ENCODE data around the gene FICD. TPM values are rescaled to one million over a fixed set of nuclear protein-coding genes. Genes with fewer than 3 reads are reported as not detected.

The FICD gene
- total and polyA plus RNA-seq, 9 of the 15 experiments (the other 6 are each of a cell fraction or from before 2014, with no cell fraction given) = 0.88 to 4.5 (median 1.9) TPM

- TF ChIP-seq CREB3 (tag; conservative IDR thresholded peaks at IDR 0.05; ENCODE audit: low read depth) (no peak), IRF2 (CRISPR knock-in tag; IDR thresholded peaks at IDR 0.05) (no peak), ZNF589 (CRISPR knock-in tag; IDR thresholded peaks at IDR 0.05; ENCODE audit: low read depth) (no peak), ZNF561 (CRISPR knock-in tag; conservative IDR thresholded peaks at IDR 0.05) (no peak), DLX4 (CRISPR knock-in tag; IDR thresholded peaks at IDR 0.05) (no peak), NR4A1 (CRISPR knock-in tag; IDR thresholded peaks at IDR 0.05) (no peak), NR4A1 (tag; IDR thresholded peaks at IDR 0.05) (no peak), ZNF511 (CRISPR knock-in tag; IDR thresholded peaks at IDR 0.05) (no peak), ZNF408 (CRISPR knock-in tag; IDR thresholded peaks at IDR 0.05; ENCODE audit: low read depth) (no peak), PML (IDR thresholded peaks at IDR 0.05; ENCODE audit: low read length) (no peak), ZBTB11 (CRISPR knock-in tag; IDR thresholded peaks at IDR 0.05) (no peak), ZKSCAN1 (IDR thresholded peaks at IDR 0.05; ENCODE audit: low read depth, low read length) (no peak), CBFA2T2 (conservative IDR thresholded peaks at IDR 0.05) (peak; percentile 58), ZNF316 (IDR thresholded peaks at IDR 0.05) (peak; percentile 73), ZEB2 (IDR thresholded peaks at IDR 0.05) (no peak), TGIF2 (CRISPR knock-in tag; IDR thresholded peaks at IDR 0.05) (no peak), ZC3H4 (CRISPR knock-in tag; IDR thresholded peaks at IDR 0.05; ENCODE audit: borderline replicate concordance) (no peak), XRCC5 (IDR thresholded peaks at IDR 0.05; ENCODE audit: low read depth, low read length) (no peak), THAP12 (CRISPR knock-in tag; IDR thresholded peaks at IDR 0.05) (no peak), KDM2B (CRISPR knock-in tag; IDR thresholded peaks at IDR 0.05) (no peak), ATF4 (CRISPR knock-in tag; IDR thresholded peaks at IDR 0.05) (no peak), ZSCAN32 (CRISPR knock-in tag; IDR thresholded peaks at IDR 0.05) (no peak)
Measured at GRCh38 chr12:108564724-108565123, 49.6 kb downstream of the FICD start (continued).

Measured in K562 (cell line).